Breast epithelium (tissue), 3 donors: ENCODE data around the gene ACADL.

ENCODE experiments used
- POLR2A ChIP-seq: fragments of 450-650 bp; IDR thresholded peaks from one replicate; pipeline ENCODE4 v1.6.1; 2016; ENCODE audit warnings: antibody characterized with exemption, mild to moderate bottlenecking, moderate library complexity
- POLR2AphosphoS5 ChIP-seq, 3 donors: sonication (generic); formaldehyde crosslinking; IDR thresholded peaks; one replicate each; pipeline ENCODE4 v1.6.1; 2017; ENCODE audit warnings: antibody characterized with exemption in 3 of 3

GRCh38 chr2:210170196-210170445 lies 55.1 kb downstream of the ACADL start:
- no peak for TF ChIP-seq POLR2AphosphoS5 (IDR thresholded peaks at IDR 0.05)
- TF ChIP-seq POLR2A = no peak
